GM19397 (cell line): ENCODE results near the gene TP53BP2.
"Not testable (repeated sequence)": the region's sequence is repeated elsewhere in the genome, so short reads cannot be mapped to it uniquely, and the experiment has no call there.

Experiments
- ATAC-seq: cut with Tn5 transposase; IDR thresholded peaks from one replicate; pipeline ENCODE4 v1.9.1; 2021; ENCODE audit warnings: mild to moderate bottlenecking, moderate library complexity; ENCODE audit not compliant: unreplicated experiment

TP53BP2 gene

DNA sequence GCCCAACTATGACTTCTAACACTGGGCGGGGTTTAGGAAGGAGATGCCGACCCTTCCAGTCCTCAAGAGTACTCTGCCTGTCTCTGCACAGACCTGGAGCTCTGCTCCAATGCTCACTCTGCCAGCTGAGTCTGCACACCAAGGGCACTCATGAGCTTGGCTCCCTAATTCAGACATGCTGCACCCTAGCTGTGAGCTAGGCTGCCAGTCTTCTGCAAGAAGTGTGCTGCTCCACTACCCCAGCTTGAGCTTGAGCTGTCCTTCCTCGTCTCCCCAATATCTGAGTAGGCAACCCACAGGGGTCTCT is 13.2 kb downstream of the TP53BP2 start:
- ATAC-seq = no peak

- ATAC-seq = no peak
Observed at GRCh38 chr1:223831755-223832636, 13.8 kb downstream of the TP53BP2 start.

DNA sequence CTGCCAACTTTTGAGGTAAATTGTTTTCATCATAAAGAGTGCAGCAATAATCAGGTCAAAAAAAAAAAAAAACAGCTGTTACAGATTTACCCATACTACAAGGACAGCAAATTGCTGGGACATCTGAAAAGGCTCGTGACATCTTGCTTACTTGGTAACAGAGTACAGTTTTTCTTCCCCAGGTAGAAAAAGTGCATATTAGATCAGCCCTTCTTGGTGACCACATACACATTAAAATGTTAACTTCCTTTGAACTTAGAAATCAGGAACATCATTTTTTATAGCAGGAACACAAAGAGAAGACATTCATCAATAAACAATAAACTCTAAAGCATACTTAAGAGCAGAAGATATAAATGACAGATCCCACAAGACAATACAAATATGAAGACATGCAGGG is 16.1 kb downstream of the TP53BP2 start:
- ATAC-seq = no peak

GRCh38 chr1:223828162-223828848 is 17.4 kb downstream of the TP53BP2 start:
- no peak for ATAC-seq

DNA sequence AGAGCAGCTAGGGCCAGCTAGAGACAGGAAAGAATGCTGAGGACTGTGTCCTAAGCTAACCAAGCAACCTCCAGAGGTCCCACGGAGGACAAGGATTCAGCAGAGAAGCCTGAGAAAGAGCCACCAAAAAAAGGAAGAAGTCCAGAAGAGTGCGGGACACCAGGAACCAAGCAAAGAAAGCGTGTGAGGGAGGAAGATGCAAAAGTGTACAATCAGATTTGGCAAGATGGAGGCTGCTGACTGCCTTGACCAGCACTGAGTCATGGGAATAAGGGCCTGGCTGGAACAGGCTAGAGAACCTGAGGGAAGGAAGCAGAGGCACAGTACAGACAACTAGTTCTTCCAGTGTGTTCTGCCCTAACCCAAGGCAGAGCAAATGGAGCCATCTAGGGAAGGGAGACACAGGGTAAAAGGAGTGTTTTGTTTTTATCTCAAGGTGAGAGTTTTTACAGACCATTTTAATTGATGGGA is 18.5 kb downstream of the TP53BP2 start:
- no peak for ATAC-seq

- no peak for ATAC-seq
Observed at GRCh38 chr1:223825767-223826748, 19.7 kb downstream of the TP53BP2 start.

- ATAC-seq = no peak
Observed at GRCh38 chr1:223824712-223825111, 21.0 kb downstream of the TP53BP2 start.

DNA sequence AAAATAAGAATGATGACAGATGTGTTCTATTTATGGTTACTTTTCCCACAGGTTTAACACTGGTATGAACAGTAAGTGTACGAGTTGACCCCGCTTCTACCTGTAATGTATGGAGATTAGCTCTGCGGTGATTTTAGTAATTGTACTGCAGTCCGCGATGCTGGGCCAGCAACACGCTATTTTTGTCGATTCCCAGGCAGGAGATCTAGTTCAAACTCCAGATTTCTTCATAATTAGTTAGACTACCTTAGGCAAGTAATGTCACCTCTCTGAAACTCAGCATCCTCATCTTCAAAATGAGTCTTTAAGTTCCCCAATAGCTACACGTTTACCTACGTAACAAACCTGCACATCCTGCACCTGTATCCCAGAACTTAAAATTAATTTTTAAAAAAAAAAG is 21.5 kb downstream of the TP53BP2 start:
- no peak for ATAC-seq

DNA sequence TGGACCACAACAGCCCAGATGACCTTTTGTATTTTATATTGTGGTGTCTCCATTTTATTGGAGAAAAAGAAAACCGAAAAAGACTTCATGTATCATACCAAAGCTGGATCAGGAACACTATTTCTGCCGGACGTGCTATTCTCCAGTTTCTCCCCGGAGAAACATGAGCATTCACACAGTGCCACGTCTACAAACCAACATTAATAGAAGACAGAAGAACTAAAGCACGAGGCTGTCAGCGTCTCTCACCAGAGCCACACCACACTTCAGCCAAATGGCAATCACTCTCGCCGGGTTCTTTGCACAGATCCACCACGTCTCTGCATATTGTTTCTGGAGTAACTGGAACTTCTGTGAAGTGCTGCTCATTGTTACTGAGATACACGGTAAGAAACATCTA is 24.8 kb downstream of the TP53BP2 start:
- no peak for ATAC-seq

GRCh38 chr1:223820515-223820858 is 25.3 kb downstream of the TP53BP2 start:
- ATAC-seq = no peak

DNA sequence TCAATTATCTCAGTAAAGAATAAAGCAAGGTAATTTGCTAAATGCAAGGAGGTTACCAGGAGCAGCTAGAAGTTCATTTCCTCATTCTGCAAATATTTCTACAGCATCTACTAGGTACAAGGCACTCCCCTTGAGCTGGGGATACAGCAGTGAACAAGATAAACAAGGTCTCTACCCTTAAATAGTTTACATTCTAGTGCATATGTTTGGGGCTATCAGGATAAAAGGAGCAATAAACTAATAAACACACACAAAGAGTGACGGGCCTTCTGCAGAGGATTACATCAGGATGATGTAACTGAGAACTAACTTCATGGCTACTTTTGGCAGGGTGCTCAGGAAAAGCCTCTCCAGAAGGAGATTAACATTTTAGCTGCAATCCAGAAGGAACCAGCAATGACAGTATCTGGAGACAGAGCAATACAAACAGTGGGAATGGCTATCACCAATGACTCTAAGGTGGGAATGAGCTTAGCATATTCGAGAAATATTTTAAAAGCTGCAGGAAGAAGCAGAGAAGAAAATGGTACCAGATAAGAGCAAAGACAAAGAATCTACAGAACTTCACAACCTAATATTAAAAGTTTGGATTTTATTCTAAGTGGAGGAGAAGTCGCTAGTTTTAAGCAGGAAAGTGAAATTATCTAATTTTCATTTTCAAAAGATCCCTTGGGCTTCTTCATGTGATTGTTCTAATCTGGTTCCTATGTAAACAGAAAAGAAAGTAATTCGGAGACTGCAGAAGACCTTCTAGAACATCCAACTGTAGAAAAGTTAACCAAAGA is 25.8 kb downstream of the TP53BP2 start:
- ATAC-seq = no peak

- ATAC-seq = not testable (repeated sequence)
Observed at GRCh38 chr1:223817265-223817664, 28.5 kb downstream of the TP53BP2 start.

DNA sequence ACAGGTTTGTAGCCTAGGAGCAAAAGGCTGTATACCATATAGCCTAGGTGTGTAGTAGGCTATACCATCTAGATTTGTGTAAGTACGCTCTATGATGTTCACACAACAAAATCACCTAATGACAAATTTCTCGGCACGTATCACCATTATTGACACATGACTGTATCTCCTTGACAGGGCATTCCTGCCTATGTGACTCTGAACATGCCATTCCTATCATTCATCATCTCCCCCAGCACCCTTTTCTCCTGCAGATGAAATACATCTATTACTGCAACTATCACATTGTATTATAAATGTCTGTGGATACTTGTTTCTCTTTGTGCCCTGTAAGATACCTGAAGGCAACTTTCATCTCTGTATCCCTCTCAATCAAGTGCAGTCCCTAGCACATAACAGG is 29.9 kb downstream of the TP53BP2 start:
- no peak for ATAC-seq

DNA sequence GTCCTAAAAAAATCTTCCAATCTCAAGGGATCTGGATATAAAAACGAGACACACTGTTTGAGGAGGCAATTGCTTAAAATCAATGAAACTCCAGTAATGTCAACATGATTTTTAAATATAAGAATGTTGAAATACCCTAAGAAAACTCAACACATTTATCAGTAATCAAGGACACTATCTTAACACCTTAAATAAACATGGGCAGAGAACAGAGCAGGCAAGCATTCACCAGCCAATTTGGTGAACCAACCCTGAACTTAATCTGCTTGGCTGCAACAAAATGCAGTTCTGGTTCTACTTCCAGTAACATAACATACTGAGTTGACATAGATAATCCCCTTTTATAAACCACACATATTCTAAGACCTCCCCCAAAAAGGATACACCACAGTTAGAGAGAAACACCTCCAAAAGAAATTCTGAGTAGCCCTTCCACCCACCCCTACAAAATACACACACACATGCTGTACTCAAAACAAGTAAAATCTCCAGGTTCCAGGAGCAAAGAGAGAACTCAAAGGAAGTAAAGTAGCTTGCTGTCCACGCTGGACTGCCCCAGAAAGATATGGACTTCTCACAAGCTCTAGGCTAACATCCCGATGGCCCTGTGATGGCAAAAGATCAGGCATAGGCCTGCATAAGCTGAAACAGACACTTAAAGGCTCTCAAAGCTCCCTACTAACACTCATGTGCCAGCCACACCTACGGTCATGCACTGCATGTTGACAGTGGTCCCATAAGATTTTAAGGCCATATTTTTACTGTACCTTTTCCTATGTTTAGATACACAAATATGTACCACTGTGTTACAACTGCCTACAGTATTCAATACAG is 30.5 kb downstream of the TP53BP2 start:
- ATAC-seq = no peak

DNA sequence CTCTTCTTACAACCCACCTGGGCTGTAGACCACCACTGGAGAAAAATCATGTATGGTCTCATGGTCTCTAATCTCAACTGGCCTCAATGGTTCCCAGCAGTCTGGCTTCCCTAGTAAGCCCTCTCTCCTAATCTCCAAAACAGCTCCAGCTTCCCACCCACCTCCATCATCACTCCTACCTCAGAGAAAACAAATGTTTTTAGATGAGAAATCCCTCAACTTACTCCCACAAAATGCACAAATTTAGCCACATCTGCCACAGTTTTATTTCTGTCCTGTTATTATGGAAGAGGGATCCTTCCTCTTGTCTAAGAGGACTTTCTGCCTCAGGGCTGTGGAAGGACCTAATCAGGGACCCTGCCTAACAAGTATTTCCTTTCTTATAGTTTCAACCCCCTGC is 32.1 kb downstream of the TP53BP2 start:
- ATAC-seq = no peak

- no peak for ATAC-seq
Observed at GRCh38 chr1:223811634-223812101, 34.1 kb downstream of the TP53BP2 start.

DNA sequence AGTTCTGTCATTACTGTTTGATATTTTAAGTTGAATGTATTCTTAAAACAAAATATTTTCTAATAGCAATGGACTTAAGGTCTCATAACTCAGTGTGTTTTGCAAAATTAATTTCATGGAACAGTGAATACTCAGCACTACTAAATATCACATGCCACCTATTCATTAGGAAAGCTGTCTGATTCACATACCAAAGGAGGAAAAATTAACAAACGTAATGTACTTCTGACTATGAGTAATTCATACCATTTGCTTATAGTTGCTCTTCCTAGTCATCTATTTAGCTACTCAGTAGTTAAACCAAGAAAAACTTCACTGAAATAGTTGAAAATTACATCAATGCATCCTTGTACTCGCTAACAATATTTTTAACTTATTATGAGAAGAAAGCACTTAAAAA is 35.2 kb downstream of the TP53BP2 start:
- no peak for ATAC-seq

- not testable (repeated sequence) for ATAC-seq
Observed at GRCh38 chr1:223809905-223810304, 35.8 kb downstream of the TP53BP2 start.

DNA sequence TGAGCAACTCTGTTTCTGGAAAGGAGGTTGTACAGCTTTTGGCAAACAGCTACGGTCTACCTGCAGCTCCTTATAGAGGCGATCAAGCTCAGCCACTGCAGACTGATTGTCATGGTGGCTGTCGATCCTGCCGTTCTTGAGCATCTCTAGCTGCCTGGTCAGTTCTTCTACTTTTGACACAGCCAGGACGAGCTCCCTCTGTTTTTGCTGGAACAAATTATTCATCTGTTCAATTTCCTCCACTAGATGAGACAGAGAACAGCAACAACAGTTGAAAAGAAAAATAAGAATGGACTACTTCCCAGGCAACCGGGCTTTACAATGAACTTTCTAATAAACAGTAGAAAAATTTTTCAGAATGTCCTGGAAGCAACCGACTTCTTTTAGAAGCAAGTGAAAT is 42.5 kb downstream of the TP53BP2 start:
- no peak for ATAC-seq
